ENCODE data around the gene EPHA3. TPM values are rescaled to one million over a fixed set of nuclear protein-coding genes. Genes with fewer than 3 reads are reported as not detected.

Gene EPHA3
- polyA plus RNA-seq, 2 donors: 0.18 to 0.38 TPM

- Histone ChIP-seq H3K4me3 (ENCODE audit: low read depth in 1 of 2, low read length in 2 of 2) (no peak overlapping the region), H3K36me3 (ENCODE audit: control insufficient read depth in 2 of 2, insufficient read depth in 2 of 2, low read length in 1 of 2) (no peaks in the 10 kb centered on the region), H3K27me3 (ENCODE audit: control insufficient read depth in 1 of 2, insufficient read depth in 2 of 2, low read length in 2 of 2) (no peaks in the 10 kb centered on the region), H3K9me3 (ENCODE audit: control insufficient read depth in 2 of 2, insufficient read depth in 1 of 2, low read depth in 1 of 2, low read length in 1 of 2) (no peaks in the 10 kb centered on the region), H3K4me1 (ENCODE audit: control insufficient read depth in 2 of 2, insufficient read depth in 2 of 2, low read length in 1 of 2) (no peaks in the 10 kb centered on the region), H3K27ac (ENCODE audit: low read depth in 2 of 2, low read length in 1 of 2) (no peak overlapping the region)
- 46 to 48% methylated on average over 3 of the region's 3 CpGs for WGBS, 2 donors
Observed at GRCh38 chr3:89506462-89507103, 399.2 kb downstream of the EPHA3 start.

DNA sequence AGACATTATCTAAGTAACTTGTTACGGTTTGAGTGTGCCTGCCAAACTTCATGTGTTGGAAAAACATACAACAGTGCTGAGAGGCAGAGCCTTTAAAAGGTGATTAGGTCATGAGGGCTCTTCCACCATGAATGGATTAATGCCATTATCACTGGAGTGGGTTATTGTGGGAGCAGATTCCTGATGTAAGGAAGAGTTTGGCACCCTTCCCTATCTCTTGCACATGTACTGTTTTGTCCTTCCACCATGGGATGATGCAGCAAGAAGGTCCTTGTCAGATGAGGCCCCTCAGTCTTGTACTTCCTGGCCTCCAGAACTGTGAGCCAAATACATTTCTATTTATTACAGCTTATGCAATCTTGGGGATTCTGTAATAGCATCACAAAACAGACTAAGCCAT lies 413.9 kb downstream of the EPHA3 start:
- Histone ChIP-seq H3K4me3 (ENCODE audit: low read depth in 1 of 2, low read length in 2 of 2) (no peak overlapping the region), H3K27me3 (ENCODE audit: control insufficient read depth in 1 of 2, insufficient read depth in 2 of 2, low read length in 2 of 2) (no peaks in the 10 kb centered on the region), H3K4me1 (ENCODE audit: control insufficient read depth in 2 of 2, insufficient read depth in 2 of 2, low read length in 1 of 2) (no peaks in the 10 kb centered on the region), H3K27ac (ENCODE audit: low read depth in 2 of 2, low read length in 1 of 2) (no peak overlapping the region), H3K36me3 (ENCODE audit: control insufficient read depth in 2 of 2, insufficient read depth in 2 of 2, low read length in 1 of 2) (no peaks in the 10 kb centered on the region), H3K9me3 (ENCODE audit: control insufficient read depth in 2 of 2, insufficient read depth in 1 of 2, low read depth in 1 of 2, low read length in 1 of 2) (no peaks in the 10 kb centered on the region)
- 50 to 59% methylated on average over 1 of the region's 1 CpG for WGBS, 2 donors

DNA sequence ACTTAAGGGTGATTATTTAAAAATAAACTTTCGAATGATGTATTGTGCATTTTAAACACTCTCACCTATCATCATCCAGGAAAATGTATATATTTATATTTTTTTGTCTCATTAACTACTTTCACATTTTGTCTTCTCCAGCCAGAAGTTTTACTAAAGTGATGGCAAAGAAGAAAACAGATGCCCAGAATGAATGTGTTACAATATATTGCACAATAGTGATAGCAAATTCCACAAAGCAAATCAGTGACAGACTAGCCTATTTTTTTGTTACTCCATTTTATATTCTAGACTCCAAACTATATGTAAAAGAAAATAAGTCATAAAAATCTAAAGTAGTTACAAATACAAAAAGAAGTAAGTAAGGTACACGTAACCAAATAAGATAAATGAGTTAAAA lies 414.7 kb downstream of the EPHA3 start:
- WGBS, 2 donors: 78 to 86% methylated on average over 2 of the region's 2 CpGs
- H3K27me3 ChIP-seq (ENCODE audit: control insufficient read depth in 1 of 2, insufficient read depth in 2 of 2, low read length in 2 of 2): no peaks in the 10 kb centered on the region
- H3K9me3 ChIP-seq (ENCODE audit: control insufficient read depth in 2 of 2, insufficient read depth in 1 of 2, low read depth in 1 of 2, low read length in 1 of 2): no peaks in the 10 kb centered on the region
- H3K4me3 ChIP-seq (ENCODE audit: low read depth in 1 of 2, low read length in 2 of 2): no peak overlapping the region
- no peaks in the 10 kb centered on the region for H3K36me3 ChIP-seq (ENCODE audit: control insufficient read depth in 2 of 2, insufficient read depth in 2 of 2, low read length in 1 of 2)
- no peak overlapping the region for H3K27ac ChIP-seq (ENCODE audit: low read depth in 2 of 2, low read length in 1 of 2)
- H3K4me1 ChIP-seq (ENCODE audit: control insufficient read depth in 2 of 2, insufficient read depth in 2 of 2, low read length in 1 of 2): no peaks in the 10 kb centered on the region

DNA sequence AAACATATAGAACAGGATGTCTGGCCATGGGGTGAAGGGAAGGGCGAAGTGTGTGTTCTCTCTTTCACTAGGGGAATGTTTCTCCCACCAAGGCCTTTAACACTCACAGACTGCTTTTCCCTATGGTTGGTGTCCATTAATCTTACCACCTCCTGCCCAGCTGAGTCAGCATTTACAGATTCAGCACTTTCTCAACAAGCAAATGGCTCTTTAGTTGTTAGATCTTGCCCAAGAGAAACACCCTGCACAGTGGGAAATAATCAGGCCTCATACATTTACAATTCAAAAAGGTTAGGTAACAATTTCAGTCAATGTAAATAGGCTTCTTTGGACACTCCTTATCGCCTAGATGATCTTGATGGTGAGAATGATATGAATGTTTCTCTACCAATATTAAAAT lies 418.2 kb downstream of the EPHA3 start:
- no peaks in the 10 kb centered on the region for H3K36me3 ChIP-seq (ENCODE audit: control insufficient read depth in 2 of 2, insufficient read depth in 2 of 2, low read length in 1 of 2)
- H3K4me1 ChIP-seq (ENCODE audit: control insufficient read depth in 2 of 2, insufficient read depth in 2 of 2, low read length in 1 of 2): no peaks in the 10 kb centered on the region
- 70 to 73% methylated on average over 2 of the region's 2 CpGs for WGBS, 2 donors

GRCh38 chr3:89527736-89528305 lies 420.4 kb downstream of the EPHA3 start:
- Histone ChIP-seq H3K9me3 (ENCODE audit: control insufficient read depth in 2 of 2, insufficient read depth in 1 of 2, low read depth in 1 of 2, low read length in 1 of 2) (no peaks in the 10 kb centered on the region), H3K27me3 (ENCODE audit: control insufficient read depth in 1 of 2, insufficient read depth in 2 of 2, low read length in 2 of 2) (no peaks in the 10 kb centered on the region), H3K36me3 (ENCODE audit: control insufficient read depth in 2 of 2, insufficient read depth in 2 of 2, low read length in 1 of 2) (no peaks in the 10 kb centered on the region), H3K4me3 (ENCODE audit: low read depth in 1 of 2, low read length in 2 of 2) (no peak overlapping the region), H3K27ac (ENCODE audit: low read depth in 2 of 2, low read length in 1 of 2) (no peak overlapping the region), H3K4me1 (ENCODE audit: control insufficient read depth in 2 of 2, insufficient read depth in 2 of 2, low read length in 1 of 2) (no peaks in the 10 kb centered on the region)
- 81 to 84% methylated on average over 1 of the region's 1 CpG for WGBS, 2 donors

More for the DNA sequence above, 418.2 kb downstream of the EPHA3 start:
- H3K9me3 ChIP-seq (ENCODE audit: control insufficient read depth in 2 of 2, insufficient read depth in 1 of 2, low read depth in 1 of 2, low read length in 1 of 2): no peaks in the 10 kb centered on the region
- no peaks in the 10 kb centered on the region for H3K27me3 ChIP-seq (ENCODE audit: control insufficient read depth in 1 of 2, insufficient read depth in 2 of 2, low read length in 2 of 2)
- H3K27ac ChIP-seq (ENCODE audit: low read depth in 2 of 2, low read length in 1 of 2): no peak overlapping the region
- H3K4me3 ChIP-seq (ENCODE audit: low read depth in 1 of 2, low read length in 2 of 2): no peak overlapping the region

Data from esophagus (tissue), 2 donors.